Loucy (cell line): ENCODE measurements around the gene M1AP.

ENCODE experiments used
- H2AFZ ChIP-seq: fragments of 200-600 bp; sonication (generic); 2 replicates; pipeline ENCODE4 v1.6.0; 2016; ENCODE audit warnings: antibody characterized with exemption, mild to moderate bottlenecking, low read length, moderate library complexity
- H3F3A ChIP-seq: fragments of 200-600 bp; 2 replicates; pipeline ENCODE4 v1.6.0; 2016; ENCODE audit warnings: antibody characterized with exemption, low read depth, mild to moderate bottlenecking
- H3K27me3 ChIP-seq: fragments of 200-600 bp; sonication (generic); 2 replicates; pipeline ENCODE4 v1.6.1; 2014; ENCODE audit warnings: low read length, mild to moderate bottlenecking; ENCODE audit not compliant: insufficient read depth, poor library complexity, severe bottlenecking
- H3K36me3 ChIP-seq: fragments of 200-600 bp; sonication (generic); 2 replicates; pipeline ENCODE4 v1.6.1; 2016; ENCODE audit warnings: low read length; ENCODE audit not compliant: insufficient read depth
- H3K4me1 ChIP-seq: fragments of 200-600 bp; sonication (generic); 2 replicates; pipeline ENCODE4 v1.5.1; 2014; ENCODE audit warnings: low read length, mild to moderate bottlenecking; ENCODE audit not compliant: insufficient read depth, poor library complexity, severe bottlenecking
- H3K4me2 ChIP-seq: fragments of 200-600 bp; sonication (generic); 2 replicates; pipeline ENCODE4 v1.6.0; 2014; ENCODE audit warnings: antibody characterized with exemption, low read length, low read depth, mild to moderate bottlenecking; ENCODE audit not compliant: poor library complexity, severe bottlenecking
- H3K4me3 ChIP-seq: fragments of 200-600 bp; sonication (generic); 2 replicates; pipeline ENCODE4 v1.5.1; 2014; ENCODE audit warnings: low read length, mild to moderate bottlenecking, mixed read lengths; ENCODE audit not compliant: poor library complexity, severe bottlenecking
- H3K79me2 ChIP-seq: fragments of 200-600 bp; sonication (generic); 2 replicates; pipeline ENCODE4 v1.6.1; 2014; ENCODE audit warnings: low read length; ENCODE audit not compliant: insufficient read depth
- H3K9ac ChIP-seq: fragments of 200-600 bp; sonication (generic); 2 replicates; pipeline ENCODE4 v1.6.0; 2014; ENCODE audit warnings: mild to moderate bottlenecking, low read depth, low read length, moderate library complexity; ENCODE audit not compliant: poor library complexity, severe bottlenecking
- H3K9me2 ChIP-seq: fragments of 200-600 bp; sonication (generic); replicated peaks from 2 replicates; pipeline ENCODE4 v1.6.1; 2016; ENCODE audit warnings: low read depth, low read length, mixed read lengths
- H3K9me3 ChIP-seq: fragments of 200-600 bp; sonication (generic); 2 replicates; pipeline ENCODE4 v1.6.1; 2014; ENCODE audit warnings: mild to moderate bottlenecking, antibody characterized with exemption, low read length, low read depth; ENCODE audit not compliant: insufficient read depth
- H4K20me1 ChIP-seq: fragments of 200-600 bp; sonication (generic); 2 replicates; pipeline ENCODE4 v1.6.0; 2014; ENCODE audit warnings: antibody characterized with exemption, low read length, mild to moderate bottlenecking; ENCODE audit not compliant: insufficient read depth, poor library complexity, severe bottlenecking
- EZH2phosphoT487 ChIP-seq: fragments of 200-600 bp; IDR thresholded peaks from 2 replicates; pipeline ENCODE4 v1.6.1; 2018; ENCODE audit warnings: antibody characterized with exemption, mild to moderate bottlenecking, moderate library complexity, borderline replicate concordance
- TF ChIP-seq, protein P1 (sequence below): fragments of 200-600 bp; sonication (generic); conservative IDR thresholded peaks from 2 replicates; pipeline ENCODE4 v1.5.1; 2014; ENCODE audit warnings: mild to moderate bottlenecking, antibody characterized with exemption, low read length

The M1AP gene

DNA sequence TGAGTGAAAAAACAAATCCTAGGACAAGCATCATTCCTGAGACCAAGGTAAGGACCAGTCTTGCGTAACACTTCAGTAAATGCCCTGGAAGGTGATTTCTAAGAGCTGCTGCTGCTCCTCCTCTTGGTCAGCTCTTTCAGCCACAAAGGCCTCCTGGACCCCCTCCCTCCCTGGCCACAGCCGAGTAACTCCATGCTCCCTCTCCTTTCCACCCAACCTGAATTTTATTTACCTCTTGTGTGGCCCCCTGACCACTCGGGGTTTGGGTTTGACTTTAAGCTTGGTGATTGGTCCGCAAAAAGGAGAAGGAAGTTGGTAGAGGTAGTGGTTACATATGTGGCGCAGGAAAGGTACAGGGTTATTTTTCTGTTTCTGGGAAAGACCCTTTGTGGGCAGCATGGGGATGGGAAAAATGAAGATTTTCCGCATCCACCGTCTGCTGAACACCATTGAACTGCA is 109.2 kb downstream of the M1AP start:
- Histone ChIP-seq H3K36me3 (no peaks in the 10 kb centered on the region), H3K4me3 (no peak overlapping the region), H3K79me2 (no peaks in the 10 kb centered on the region), H3K9me3 (no peaks in the 10 kb centered on the region), H2AFZ (no peak overlapping the region), H3K9me2 (no peaks in the 10 kb centered on the region), H3F3A (no peaks in the 10 kb centered on the region), H3K4me2 (no peak overlapping the region), H3K4me1 (no peaks in the 10 kb centered on the region), H3K27me3 (no peaks in the 10 kb centered on the region), H3K9ac (no peak overlapping the region), H4K20me1 (no peaks in the 10 kb centered on the region)
- TF ChIP-seq EZH2phosphoT487, result no peak
- TF ChIP-seq, protein P1, sequence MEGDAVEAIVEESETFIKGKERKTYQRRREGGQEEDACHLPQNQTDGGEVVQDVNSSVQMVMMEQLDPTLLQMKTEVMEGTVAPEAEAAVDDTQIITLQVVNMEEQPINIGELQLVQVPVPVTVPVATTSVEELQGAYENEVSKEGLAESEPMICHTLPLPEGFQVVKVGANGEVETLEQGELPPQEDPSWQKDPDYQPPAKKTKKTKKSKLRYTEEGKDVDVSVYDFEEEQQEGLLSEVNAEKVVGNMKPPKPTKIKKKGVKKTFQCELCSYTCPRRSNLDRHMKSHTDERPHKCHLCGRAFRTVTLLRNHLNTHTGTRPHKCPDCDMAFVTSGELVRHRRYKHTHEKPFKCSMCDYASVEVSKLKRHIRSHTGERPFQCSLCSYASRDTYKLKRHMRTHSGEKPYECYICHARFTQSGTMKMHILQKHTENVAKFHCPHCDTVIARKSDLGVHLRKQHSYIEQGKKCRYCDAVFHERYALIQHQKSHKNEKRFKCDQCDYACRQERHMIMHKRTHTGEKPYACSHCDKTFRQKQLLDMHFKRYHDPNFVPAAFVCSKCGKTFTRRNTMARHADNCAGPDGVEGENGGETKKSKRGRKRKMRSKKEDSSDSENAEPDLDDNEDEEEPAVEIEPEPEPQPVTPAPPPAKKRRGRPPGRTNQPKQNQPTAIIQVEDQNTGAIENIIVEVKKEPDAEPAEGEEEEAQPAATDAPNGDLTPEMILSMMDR, result no peak

DNA sequence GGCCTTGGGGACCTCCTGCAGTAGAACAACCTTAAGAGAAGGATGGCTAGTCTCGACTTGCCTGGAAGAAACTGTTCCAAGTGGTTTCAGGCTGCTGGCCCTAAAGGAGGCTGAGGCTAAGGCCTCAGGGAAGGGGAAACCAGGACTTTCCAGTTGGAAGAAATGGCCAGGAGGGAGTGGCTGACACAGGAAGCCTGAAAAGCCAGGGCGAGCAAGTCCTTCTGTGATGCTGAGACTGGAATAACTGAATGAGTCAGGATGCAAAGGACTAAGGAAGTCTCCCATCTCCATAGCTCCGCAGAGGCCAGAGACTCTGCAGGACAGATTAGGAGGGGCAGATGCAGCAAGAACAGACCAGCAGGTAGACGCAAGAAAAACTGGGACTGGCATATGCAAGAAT is 111.0 kb downstream of the M1AP start:
- Histone ChIP-seq H3K27me3 (no peaks in the 10 kb centered on the region), H3K36me3 (peaks cover 3% of the 10 kb centered on the region; the same call in 1 of the 2 replicates), H3K4me2 (no peak overlapping the region), H3K79me2 (no peaks in the 10 kb centered on the region; the same call in 1 of the 2 replicates), H3K9me2 (no peaks in the 10 kb centered on the region), H3K4me3 (no peak overlapping the region), H3K9me3 (no peaks in the 10 kb centered on the region), H2AFZ (no peak overlapping the region), H4K20me1 (peaks cover 4% of the 10 kb centered on the region), H3K9ac (no peak overlapping the region), H3K4me1 (peaks cover under 1% of the 10 kb centered on the region), H3F3A (no peaks in the 10 kb centered on the region)
- TF ChIP-seq, protein P1, result no peak
- TF ChIP-seq EZH2phosphoT487, result no peak

DNA sequence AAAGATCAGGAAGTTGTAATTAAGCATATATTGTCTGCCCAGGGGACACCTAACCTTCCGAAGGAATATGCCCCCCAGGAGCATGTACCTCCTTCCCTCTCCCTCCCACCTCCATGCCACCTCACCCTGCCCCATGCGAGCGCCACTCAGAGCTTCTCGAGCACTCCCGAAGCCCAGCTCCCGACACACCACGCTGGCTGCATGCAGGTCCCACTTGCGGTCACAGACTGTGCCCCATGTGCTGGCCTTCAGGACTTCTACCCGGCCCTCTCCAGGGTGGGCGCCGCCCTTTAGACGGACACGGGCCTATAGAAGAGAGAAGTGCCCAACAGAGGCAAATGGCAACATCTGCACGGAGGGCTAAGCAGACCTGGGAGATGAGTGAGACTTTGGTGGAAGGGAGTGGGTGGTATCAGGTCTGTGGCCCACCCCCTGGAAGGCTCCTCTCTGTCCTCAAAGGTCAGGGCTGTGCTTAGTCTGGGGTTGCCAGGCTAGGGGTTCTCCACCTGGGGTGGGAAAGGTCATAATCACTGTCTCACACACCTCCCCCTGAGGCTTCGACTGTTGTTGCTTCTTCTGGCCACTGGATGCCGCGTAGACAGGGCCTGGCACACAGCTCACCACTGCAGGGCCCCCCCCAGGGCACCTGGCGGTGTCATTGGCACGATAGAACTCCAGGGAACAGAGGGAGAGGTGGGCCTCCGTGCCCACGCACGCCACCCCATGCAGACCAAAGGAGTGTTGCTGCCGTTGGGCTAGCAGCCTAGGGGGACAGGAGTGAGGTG is 111.8 kb downstream of the M1AP start:
- no peak overlapping the region for H3K4me3 ChIP-seq
- peaks cover 8% of the 10 kb centered on the region for H3K79me2 ChIP-seq
- no peaks in the 10 kb centered on the region for H3K9me3 ChIP-seq
- H4K20me1 ChIP-seq, result peaks cover 4% of the 10 kb centered on the region
- no peaks in the 10 kb centered on the region for H3K9me2 ChIP-seq
- TF ChIP-seq EZH2phosphoT487, result no peak
- TF ChIP-seq, protein P1, result no peak
- no peaks in the 10 kb centered on the region for H3K27me3 ChIP-seq
- H2AFZ ChIP-seq, result no peak overlapping the region
- no peak overlapping the region for H3K4me2 ChIP-seq
- H3F3A ChIP-seq, result no peaks in the 10 kb centered on the region
- peaks cover 3% of the 10 kb centered on the region; the same call in 1 of the 2 replicates for H3K36me3 ChIP-seq
- peaks cover 8% of the 10 kb centered on the region for H3K4me1 ChIP-seq
- no peak overlapping the region for H3K9ac ChIP-seq
